Measurements from ENCODE around the gene HIGD2A. TPM values are rescaled to one million over a fixed set of nuclear protein-coding genes. Genes with fewer than 3 reads are reported as not detected.

The HIGD2A gene
- polyA plus RNA-seq, 1 donor from 2014 or later, result 61.8 TPM

- Histone ChIP-seq H3K9me2 (ENCODE audit: insufficient read depth, low read length) (no peaks in the 10 kb centered on the region), H4K20me1 (ENCODE audit: insufficient read depth) (no peaks in the 10 kb centered on the region), H3K9me3 (ENCODE audit: low read length) (no peaks in the 10 kb centered on the region), H3K79me2 (replicated peaks; ENCODE audit: insufficient read depth, low read length) (peaks cover 51% of the 10 kb centered on the region), H3F3A (ENCODE audit: insufficient read depth, low read length, poor library complexity, severe bottlenecking) (no peaks in the 10 kb centered on the region), H3K4me3 (ENCODE audit: low read length) (peak overlapping the region; percentile 98), H3K27ac (ENCODE audit: low read length) (no peak overlapping the region), H3K4me2 (ENCODE audit: low read length) (no peak overlapping the region), H2AFZ (ENCODE audit: low read depth, low read length) (no peak overlapping the region), H3K36me3 (ENCODE audit: insufficient read depth, low read length) (no peaks in the 10 kb centered on the region), H3K9ac (ENCODE audit: low read length) (no peak overlapping the region), H3K27me3 (ENCODE audit: insufficient read depth, low read depth, low read length) (no peaks in the 10 kb centered on the region)
- TF ChIP-seq EP300 (conservative IDR thresholded peaks at IDR 0.05; ENCODE audit: poor library complexity, severe bottlenecking), result no peak
- TF ChIP-seq POLR2AphosphoS5 (IDR thresholded peaks at IDR 0.05), result no peak
Observed at GRCh38 chr5:176359658-176360057, 28.9 kb upstream of the HIGD2A start.

- H3K79me2 ChIP-seq (replicated peaks; ENCODE audit: insufficient read depth, low read length), result peaks cover 42% of the 10 kb centered on the region
- TF ChIP-seq RAD21 (conservative IDR thresholded peaks at IDR 0.05), result no peak
- no peak for TF ChIP-seq REST (IDR thresholded peaks at IDR 0.05; ENCODE audit: borderline replicate concordance)
- no peak for TF ChIP-seq MXI1 (conservative IDR thresholded peaks at IDR 0.05; ENCODE audit: poor library complexity, severe bottlenecking)
- no peak for TF ChIP-seq TAF1 (IDR thresholded peaks at IDR 0.05; ENCODE audit: low read depth)
- H3K27ac ChIP-seq (ENCODE audit: low read length), result peak overlapping the region; percentile 90
- no peaks in the 10 kb centered on the region for H3F3A ChIP-seq (ENCODE audit: insufficient read depth, low read length, poor library complexity, severe bottlenecking)
- H3K9me3 ChIP-seq (ENCODE audit: low read length), result no peaks in the 10 kb centered on the region
- H4K20me1 ChIP-seq (ENCODE audit: insufficient read depth), result no peaks in the 10 kb centered on the region
- peak overlapping the region; percentile 95 for H2AFZ ChIP-seq (ENCODE audit: low read depth, low read length)
- no peaks in the 10 kb centered on the region for H3K27me3 ChIP-seq (ENCODE audit: insufficient read depth, low read depth, low read length)
- peak overlapping the region; percentile 95 for H3K9ac ChIP-seq (ENCODE audit: low read length)
- no peaks in the 10 kb centered on the region for H3K36me3 ChIP-seq (ENCODE audit: insufficient read depth, low read length)
- H3K4me3 ChIP-seq (ENCODE audit: low read length), result peak overlapping the region; percentile 98
- no peaks in the 10 kb centered on the region for H3K9me2 ChIP-seq (ENCODE audit: insufficient read depth, low read length)
- peak overlapping the region; percentile 44 for H3K4me2 ChIP-seq (ENCODE audit: low read length)
Observed at GRCh38 chr5:176360894-176361436, 27.6 kb upstream of the HIGD2A start.

GRCh38 chr5:176361437-176362232 is 26.9 kb upstream of the HIGD2A start, which contains the start of gene KIAA1191:
KIAA1191 (minus strand) TSS chr5:176361764; CDS start chr5:176359508, 2,256 bp downstream.
- H3K9ac ChIP-seq (ENCODE audit: low read length), result peak within 1 kb of the TSS; percentile 95
- H3K27ac ChIP-seq (ENCODE audit: low read length), result peak within 1 kb of the TSS; percentile 90
- H3K4me2 ChIP-seq (ENCODE audit: low read length), result peak within 1 kb of the TSS; percentile 44
- peak within 1 kb of the TSS; percentile 98 for H3K4me3 ChIP-seq (ENCODE audit: low read length)
- H3F3A ChIP-seq (ENCODE audit: insufficient read depth, low read length, poor library complexity, severe bottlenecking), result no peaks in the 10 kb centered on the region
- H2AFZ ChIP-seq (ENCODE audit: low read depth, low read length), result peak within 1 kb of the TSS; percentile 95
- peaks cover 35% of the 10 kb centered on the region for H3K79me2 ChIP-seq (replicated peaks; ENCODE audit: insufficient read depth, low read length)
- no peaks in the 10 kb centered on the region for H3K36me3 ChIP-seq (ENCODE audit: insufficient read depth, low read length)
- H3K27me3 ChIP-seq (ENCODE audit: insufficient read depth, low read depth, low read length), result no peaks in the 10 kb centered on the region
- TF ChIP-seq TAF1 (IDR thresholded peaks at IDR 0.05; ENCODE audit: low read depth), result peak; percentile 93
- TF ChIP-seq RAD21 (conservative IDR thresholded peaks at IDR 0.05), result peak; percentile 62
- TF ChIP-seq MXI1 (conservative IDR thresholded peaks at IDR 0.05; ENCODE audit: poor library complexity, severe bottlenecking), result peak; percentile 87
- peak; percentile 69 for TF ChIP-seq CTCF (IDR thresholded peaks at IDR 0.05; ENCODE audit: poor library complexity, severe bottlenecking)
- no peak for TF ChIP-seq EZH2 (IDR thresholded peaks at IDR 0.05; ENCODE audit: borderline replicate concordance, insufficient read depth, low read length, poor library complexity, severe bottlenecking)
- peak; percentile 49 for TF ChIP-seq EP300 (conservative IDR thresholded peaks at IDR 0.05; ENCODE audit: poor library complexity, severe bottlenecking)
- peak; percentile 88 for TF ChIP-seq REST (IDR thresholded peaks at IDR 0.05; ENCODE audit: borderline replicate concordance)
- TF ChIP-seq SMC3 (conservative IDR thresholded peaks at IDR 0.05; ENCODE audit: poor library complexity), result peak; percentile 64
- peak; percentile 98 for TF ChIP-seq POLR2AphosphoS5 (IDR thresholded peaks at IDR 0.05)
- H4K20me1 ChIP-seq (ENCODE audit: insufficient read depth), result no peaks in the 10 kb centered on the region
- no peaks in the 10 kb centered on the region for H3K9me2 ChIP-seq (ENCODE audit: insufficient read depth, low read length)
- no peaks in the 10 kb centered on the region for H3K9me3 ChIP-seq (ENCODE audit: low read length)

Measured in neural cell (in vitro differentiated cells).